Right renal pelvis (tissue), 4 donors: ENCODE measurements around the gene STMN3. TPM values are rescaled to one million over a fixed set of nuclear protein-coding genes. Genes with fewer than 3 reads are reported as not detected.
"Not testable (repeated sequence)": the region's sequence is repeated elsewhere in the genome, so short reads cannot be mapped to it uniquely, and the experiment has no call there.

ENCODE experiments used
- DNase-seq, 4 donors: peaks; one replicate each; pipeline ENCODE4 v3.0.0-alpha.2; 2013; ENCODE audit warnings: low read depth in 4 of 4, low spot score in 3 of 4, missing footprints in 1 of 4
- polyA plus RNA-seq, 4 donors: library from polyadenylated mRNA; unstranded; fragments of 120-200 nt; gene quantifications; one replicate each; pipeline ENCODE4 v1.2.1, GENCODE V29; 2013; ENCODE audit not compliant: insufficient read length in 4 of 4

Gene STMN3
- polyA plus RNA-seq, 4 donors, result 23.5 to 39.7 (median 29.3) TPM

GRCh38 chr20:63680427-63680826, 27.2 kb upstream of the STMN3 start:
- DNase-seq, result no peak

GRCh38 chr20:63679799-63680305, 26.6 kb upstream of the STMN3 start:
- DNase-seq, result no peak

- no peak for DNase-seq
These were observed 25.6 kb upstream of the STMN3 start for GRCh38 chr20:63678667-63679465.

- no peak for DNase-seq
These were observed 24.8 kb upstream of the STMN3 start for GRCh38 chr20:63678071-63678470.

GRCh38 chr20:63675681-63676368, 22.6 kb upstream of the STMN3 start:
- no peak for DNase-seq

- DNase-seq, result no peak
These were observed 20.7 kb upstream of the STMN3 start for GRCh38 chr20:63673951-63674350.

GRCh38 chr20:63672666-63673065, 19.4 kb upstream of the STMN3 start:
- no peak for DNase-seq

GRCh38 chr20:63671695-63672094, 18.5 kb upstream of the STMN3 start:
- DNase-seq, result not testable (repeated sequence)

- no peak for DNase-seq
These were observed 15.1 kb upstream of the STMN3 start for GRCh38 chr20:63668351-63668750.

- DNase-seq, result no peak
These were observed 14.6 kb upstream of the STMN3 start for GRCh38 chr20:63667858-63668257.

GRCh38 chr20:63665708-63666107, 12.5 kb upstream of the STMN3 start:
- no peak for DNase-seq

- no peak for DNase-seq
These were observed 11.8 kb upstream of the STMN3 start for GRCh38 chr20:63664861-63665594.

- DNase-seq, result no peak
These were observed 11.1 kb upstream of the STMN3 start for GRCh38 chr20:63664143-63664851.

- no peak for DNase-seq
These were observed 10.3 kb upstream of the STMN3 start for GRCh38 chr20:63663332-63664066.

- DNase-seq, result no peak
These were observed 9.6 kb upstream of the STMN3 start for GRCh38 chr20:63662813-63663189.

GRCh38 chr20:63661959-63662812, 9.0 kb upstream of the STMN3 start:
- DNase-seq, result no peak

GRCh38 chr20:63661108-63661507, 7.9 kb upstream of the STMN3 start:
- DNase-seq, result no peak

GRCh38 chr20:63660622-63661021, 7.4 kb upstream of the STMN3 start:
- DNase-seq, result no peak

- not testable (repeated sequence) for DNase-seq
These were observed 7.0 kb upstream of the STMN3 start for GRCh38 chr20:63660174-63660573.
